Mucosa of descending colon (tissue), 3 donors: ENCODE data around the gene MACROD1. TPM values are rescaled to one million over a fixed set of nuclear protein-coding genes. Genes with fewer than 3 reads are reported as not detected.

Source experiments
- ATAC-seq: fragments of 200-7000 bp; cut with Tn5 transposase; one replicate; pipeline ENCODE4 v1.9.1; 2020; ENCODE audit warnings: mild to moderate bottlenecking, moderate library complexity
- DNase-seq, 3 donors: peaks; one replicate each; pipeline ENCODE4 v3.0.0-alpha.2; 2020
- H3K36me3 ChIP-seq: fragments of 200-600 bp; one replicate; pipeline ENCODE4 v1.8.0; 2021; ENCODE audit warnings: low read depth, mild to moderate bottlenecking
- H3K4me1 ChIP-seq: fragments of 200-600 bp; one replicate; pipeline ENCODE4 v1.8.0; 2021; ENCODE audit warnings: low read depth, mild to moderate bottlenecking
- H3K4me3 ChIP-seq: fragments of 200-600 bp; one replicate; pipeline ENCODE4 v1.8.0; 2021; ENCODE audit warnings: mild to moderate bottlenecking
- H3K9me3 ChIP-seq: fragments of 200-600 bp; one replicate; pipeline ENCODE4 v1.8.0; 2021; ENCODE audit warnings: mild to moderate bottlenecking
- intact Hi-C, 2 donors: fragments of 100-400 bp; cut with DNase I in 1 of 2; cut with micrococcal nuclease in 1 of 2; formaldehyde crosslinking; loops; one replicate each; pipeline versions ENCODE4 v1.11.0 to v1.11.1; 2022; cut with DNase I, micrococcal nuclease
- long read RNA-seq, 2 donors: library from polyadenylated mRNA; unstranded; transcript quantifications; one replicate each; pipeline ENCODE4 v2.0.0, GENCODE V29; 2019 to 2021
- total RNA-seq, 3 donors: library from RNA; stranded (reverse); fragmentation: NEBNext Ultra II Directional in 2 of 3; extraction: Animal tissue kit (Norgen Biotek cat#: 25700) in 2 of 3; gene quantifications; one replicate each; pipeline versions ENCODE4 v1.2.1 to v1.2.4, GENCODE V29; 2021 to 2023
- TF ChIP-seq, protein P1 (sequence below): fragments of 200-600 bp; IDR thresholded peaks from one replicate; pipeline ENCODE4 v1.8.0; 2022; ENCODE audit warnings: antibody characterized with exemption, mild to moderate bottlenecking
- donor health status: DM: no; HTN: no; CAD: no; lungs with moderate emphysema.
- donor health status: DM: no; HTN: no; CAD: no.
- donor health status: DM: no; HTN: yes; CAD: no.

MACROD1 gene, protein sequence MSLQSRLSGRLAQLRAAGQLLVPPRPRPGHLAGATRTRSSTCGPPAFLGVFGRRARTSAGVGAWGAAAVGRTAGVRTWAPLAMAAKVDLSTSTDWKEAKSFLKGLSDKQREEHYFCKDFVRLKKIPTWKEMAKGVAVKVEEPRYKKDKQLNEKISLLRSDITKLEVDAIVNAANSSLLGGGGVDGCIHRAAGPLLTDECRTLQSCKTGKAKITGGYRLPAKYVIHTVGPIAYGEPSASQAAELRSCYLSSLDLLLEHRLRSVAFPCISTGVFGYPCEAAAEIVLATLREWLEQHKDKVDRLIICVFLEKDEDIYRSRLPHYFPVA
- total RNA-seq: 10 to 100 TPM; 26.7 to 38.7 (median 38.1) TPM
- long read RNA-seq, donor 1, transcript MACROD1-201 (11 exons, 1,205 nt): major isoform, 34 of 61 reads
- long read RNA-seq, donor 1, partial matches to known transcripts: 7 of 61 reads
- long read RNA-seq, donor 1, other reads (novel, unspliced or antisense): 20 of 61 reads
- long read RNA-seq, donor 2, partial matches to known transcripts: 0 of 2 reads
- long read RNA-seq, donor 2, other reads (novel, unspliced or antisense): 1 of 2 reads

DNA sequence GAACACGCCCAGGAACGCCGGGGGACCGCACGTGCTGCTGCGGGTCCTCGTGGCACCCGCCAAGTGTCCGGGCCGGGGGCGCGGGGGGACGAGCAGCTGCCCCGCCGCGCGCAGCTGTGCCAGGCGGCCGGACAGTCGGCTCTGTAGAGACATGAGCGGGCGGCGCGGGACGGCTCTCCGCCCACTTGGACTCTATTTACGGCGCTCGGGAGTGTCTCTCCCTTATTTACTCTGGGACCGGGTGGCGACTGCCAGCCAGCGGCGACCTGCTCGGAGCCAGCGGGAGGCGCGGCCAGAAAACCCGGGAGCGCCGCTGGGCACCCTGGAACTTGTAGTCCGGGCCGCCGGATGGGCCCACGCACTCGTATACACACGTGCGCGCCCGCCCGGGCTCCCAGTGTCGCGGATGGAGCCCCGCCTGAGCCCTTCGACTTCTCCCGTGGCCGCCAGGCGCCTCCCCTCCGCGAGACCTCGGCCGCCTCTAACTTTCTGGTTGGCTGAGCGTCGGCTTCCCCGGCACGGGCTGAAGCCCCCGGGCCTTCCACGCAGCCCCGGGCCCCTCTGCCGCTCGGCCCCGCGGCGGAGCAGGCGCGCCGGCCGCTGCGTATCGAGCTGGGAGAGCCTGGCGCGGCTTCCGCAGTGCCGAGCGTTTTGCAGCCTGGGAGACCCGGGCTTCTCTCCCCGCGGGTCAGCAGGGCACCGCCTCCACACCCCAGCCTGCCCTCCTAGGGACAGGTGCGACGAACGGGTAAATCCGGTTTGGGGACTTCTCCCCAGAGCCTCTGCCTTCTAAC, at the start of gene MACROD1:
Gene MACROD1 (minus strand): TSS at position 272 of the 794 bp plus-strand sequence. CDS start 119 bp downstream, at position 153.
- TF ChIP-seq, protein P1, sequence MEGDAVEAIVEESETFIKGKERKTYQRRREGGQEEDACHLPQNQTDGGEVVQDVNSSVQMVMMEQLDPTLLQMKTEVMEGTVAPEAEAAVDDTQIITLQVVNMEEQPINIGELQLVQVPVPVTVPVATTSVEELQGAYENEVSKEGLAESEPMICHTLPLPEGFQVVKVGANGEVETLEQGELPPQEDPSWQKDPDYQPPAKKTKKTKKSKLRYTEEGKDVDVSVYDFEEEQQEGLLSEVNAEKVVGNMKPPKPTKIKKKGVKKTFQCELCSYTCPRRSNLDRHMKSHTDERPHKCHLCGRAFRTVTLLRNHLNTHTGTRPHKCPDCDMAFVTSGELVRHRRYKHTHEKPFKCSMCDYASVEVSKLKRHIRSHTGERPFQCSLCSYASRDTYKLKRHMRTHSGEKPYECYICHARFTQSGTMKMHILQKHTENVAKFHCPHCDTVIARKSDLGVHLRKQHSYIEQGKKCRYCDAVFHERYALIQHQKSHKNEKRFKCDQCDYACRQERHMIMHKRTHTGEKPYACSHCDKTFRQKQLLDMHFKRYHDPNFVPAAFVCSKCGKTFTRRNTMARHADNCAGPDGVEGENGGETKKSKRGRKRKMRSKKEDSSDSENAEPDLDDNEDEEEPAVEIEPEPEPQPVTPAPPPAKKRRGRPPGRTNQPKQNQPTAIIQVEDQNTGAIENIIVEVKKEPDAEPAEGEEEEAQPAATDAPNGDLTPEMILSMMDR: no peak
- peak within 1 kb of the TSS; percentile 56 for H3K4me3 ChIP-seq
- H3K36me3 ChIP-seq: no peaks in the 10 kb centered on the region
- intact Hi-C loops: no loop called here
- H3K9me3 ChIP-seq: no peaks in the 10 kb centered on the region
- DNase-seq (peak; percentile 93 to 95 (median 94)), ATAC-seq (peak; percentile 95)
- peaks cover 12% of the 10 kb centered on the region for H3K4me1 ChIP-seq

DNA sequence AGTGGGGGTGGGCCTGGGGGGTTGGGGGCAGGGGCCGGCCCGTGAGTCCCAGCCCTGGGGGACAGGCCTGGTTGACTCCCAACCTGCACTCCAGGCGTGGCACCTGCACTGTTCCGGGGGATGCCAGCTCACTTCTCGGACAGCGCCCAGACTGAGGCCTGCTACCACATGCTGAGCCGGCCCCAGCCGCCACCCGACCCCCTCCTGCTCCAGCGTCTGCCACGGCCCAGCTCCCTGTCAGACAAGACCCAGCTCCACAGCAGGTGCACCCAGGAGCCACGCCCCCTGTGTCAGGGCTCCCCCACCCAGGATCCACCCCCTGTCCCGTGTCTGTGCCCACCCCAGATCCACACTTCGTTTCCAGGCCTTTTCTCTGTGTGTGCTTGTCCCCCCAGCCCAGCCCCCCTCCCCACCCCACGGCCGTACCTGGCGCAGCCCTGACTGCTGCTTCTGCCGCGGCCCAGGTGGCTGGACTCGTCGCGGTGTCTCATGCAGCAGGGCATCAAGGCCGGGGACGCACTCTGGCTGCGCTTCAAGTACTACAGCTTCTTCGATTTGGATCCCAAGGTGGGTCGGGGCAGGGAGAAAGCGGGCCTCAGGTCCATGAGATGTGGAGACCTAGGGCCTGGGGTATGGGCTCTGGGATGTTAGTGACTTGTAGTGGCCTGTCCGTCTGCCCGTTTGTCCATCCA, 45.4 kb upstream of the MACROD1 start:
- intact Hi-C loops: no loop called here
- H3K4me3 ChIP-seq: no peak overlapping the region
- no peaks in the 10 kb centered on the region for H3K36me3 ChIP-seq
- TF ChIP-seq, protein P1: no peak
- DNase-seq (no peak), ATAC-seq (no peak)
- H3K9me3 ChIP-seq: no peaks in the 10 kb centered on the region
- peaks cover 11% of the 10 kb centered on the region for H3K4me1 ChIP-seq

DNA sequence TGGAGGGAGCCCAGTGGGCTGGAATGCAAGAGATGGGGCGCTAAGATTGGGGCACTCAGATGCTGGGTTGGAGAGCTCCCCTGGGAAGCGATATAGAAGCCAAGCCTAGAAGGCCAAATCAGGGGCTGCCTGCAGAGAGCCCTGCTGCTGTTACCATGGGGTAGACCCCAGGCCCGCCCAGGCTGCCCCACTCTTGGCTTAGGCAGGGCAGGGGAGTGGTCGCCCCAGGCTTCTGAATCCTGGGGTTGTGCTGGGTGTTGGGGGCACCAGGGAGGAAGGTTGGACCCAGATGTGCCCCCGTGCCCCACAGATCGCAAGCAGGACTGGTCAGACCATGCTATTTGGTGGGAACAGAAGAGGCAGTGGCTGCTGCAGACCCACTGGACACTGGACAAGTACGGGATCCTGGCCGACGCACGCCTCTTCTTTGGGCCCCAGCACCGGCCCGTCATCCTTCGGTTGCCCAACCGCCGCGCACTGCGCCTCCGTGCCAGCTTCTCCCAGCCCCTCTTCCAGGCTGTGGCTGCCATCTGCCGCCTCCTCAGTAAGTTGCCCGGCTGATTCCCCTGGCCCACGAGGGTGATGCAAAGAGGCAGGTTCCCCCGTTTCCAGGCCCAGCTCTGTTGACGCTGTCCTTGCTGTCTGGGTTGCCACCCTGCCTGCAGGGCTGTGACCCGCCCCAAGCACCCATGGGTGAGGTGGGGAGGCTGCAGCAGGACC, 44.5 kb upstream of the MACROD1 start:
- DNase-seq: no peak
- Histone ChIP-seq H3K4me3 (no peak overlapping the region), H3K9me3 (no peaks in the 10 kb centered on the region), H3K4me1 (peaks cover 19% of the 10 kb centered on the region), H3K36me3 (no peaks in the 10 kb centered on the region)
- ATAC-seq: no peak
- intact Hi-C loops: no loop called here
- TF ChIP-seq, protein P1: no peak

DNA sequence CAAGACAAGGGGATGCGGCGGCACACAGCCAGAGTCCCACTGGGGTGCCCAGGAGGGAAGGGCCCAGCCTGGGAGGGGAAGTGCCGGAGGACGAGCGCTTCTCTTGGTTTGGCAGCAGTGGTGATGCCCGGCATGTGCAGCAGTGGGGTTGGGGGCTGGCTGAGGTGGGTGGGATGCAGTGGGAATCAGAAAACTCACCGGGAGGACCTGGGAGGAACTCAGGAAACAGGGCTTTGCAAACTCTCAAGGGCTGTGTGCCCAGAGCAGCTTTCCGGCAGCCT, 43.6 kb upstream of the MACROD1 start:
- Histone ChIP-seq H3K4me1 (peaks cover 27% of the 10 kb centered on the region), H3K9me3 (no peaks in the 10 kb centered on the region), H3K4me3 (no peak overlapping the region), H3K36me3 (no peaks in the 10 kb centered on the region)
- TF ChIP-seq, protein P1: no peak
- ATAC-seq (no peak), DNase-seq (no peak)
- intact Hi-C loops: loop anchor here (5.0 to 10.0 kb wide), 2 partner anchors 93 to 95 kb away; partner anchors contain the start of genes CATSPERZ (in 2 of the 2) and ESRRA (in 1 of the 2)
